Measurements from ENCODE around the gene LTN1. TPM values are rescaled to one million over a fixed set of nuclear protein-coding genes. Genes with fewer than 3 reads are reported as not detected.
A peak's percentile ranks its signal among the peaks of the same experiment; 100 is the strongest.

The LTN1 gene
- total RNA-seq, 1 donor from 2014 or later, result 21.9 TPM

DNA sequence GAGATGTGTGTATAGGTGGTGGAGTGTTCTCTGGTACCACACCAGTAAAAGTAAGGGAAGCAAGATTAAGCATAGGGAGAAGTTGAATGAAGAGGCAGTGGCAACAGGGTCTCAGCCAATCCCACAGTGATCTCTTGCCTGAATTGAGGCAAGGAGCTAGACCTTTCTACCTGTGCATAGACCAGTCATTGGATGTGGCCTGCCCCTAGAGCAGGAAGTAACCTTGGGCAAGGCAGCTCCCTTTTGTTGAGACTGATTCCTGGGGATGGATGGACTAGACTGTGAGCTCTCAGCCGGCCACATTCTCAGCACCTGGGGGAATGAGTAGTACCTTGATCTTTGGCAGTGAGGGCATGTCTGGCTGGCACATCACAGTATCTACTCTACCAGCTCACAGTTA lies 38.2 kb upstream of the LTN1 start:
- intact Hi-C loops (cut with DNase I), result no loop called here
- Histone ChIP-seq H3K27ac (no peak overlapping the region), H3K4me1 (peaks cover 16% of the 10 kb centered on the region), H3K36me3 (peaks cover 0 to 53% of the 10 kb centered on the region in 2 donors), H3K9me3 (no peaks in the 10 kb centered on the region), H3K27me3 (no peaks in the 10 kb centered on the region), H3K4me3 (no peak overlapping the region)
- TF ChIP-seq, protein P1, sequence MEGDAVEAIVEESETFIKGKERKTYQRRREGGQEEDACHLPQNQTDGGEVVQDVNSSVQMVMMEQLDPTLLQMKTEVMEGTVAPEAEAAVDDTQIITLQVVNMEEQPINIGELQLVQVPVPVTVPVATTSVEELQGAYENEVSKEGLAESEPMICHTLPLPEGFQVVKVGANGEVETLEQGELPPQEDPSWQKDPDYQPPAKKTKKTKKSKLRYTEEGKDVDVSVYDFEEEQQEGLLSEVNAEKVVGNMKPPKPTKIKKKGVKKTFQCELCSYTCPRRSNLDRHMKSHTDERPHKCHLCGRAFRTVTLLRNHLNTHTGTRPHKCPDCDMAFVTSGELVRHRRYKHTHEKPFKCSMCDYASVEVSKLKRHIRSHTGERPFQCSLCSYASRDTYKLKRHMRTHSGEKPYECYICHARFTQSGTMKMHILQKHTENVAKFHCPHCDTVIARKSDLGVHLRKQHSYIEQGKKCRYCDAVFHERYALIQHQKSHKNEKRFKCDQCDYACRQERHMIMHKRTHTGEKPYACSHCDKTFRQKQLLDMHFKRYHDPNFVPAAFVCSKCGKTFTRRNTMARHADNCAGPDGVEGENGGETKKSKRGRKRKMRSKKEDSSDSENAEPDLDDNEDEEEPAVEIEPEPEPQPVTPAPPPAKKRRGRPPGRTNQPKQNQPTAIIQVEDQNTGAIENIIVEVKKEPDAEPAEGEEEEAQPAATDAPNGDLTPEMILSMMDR (IDR thresholded peaks at IDR 0.05), result no peak
- TF ChIP-seq POLR2A (IDR thresholded peaks at IDR 0.05) (no peak), POLR2AphosphoS5 (IDR thresholded peaks at IDR 0.05; ENCODE audit: insufficient read depth in 1 of 2, low read depth in 1 of 2) (no peak)
- no peak for DNase-seq (ENCODE audit: extremely low spot score in 2 of 2)

DNA sequence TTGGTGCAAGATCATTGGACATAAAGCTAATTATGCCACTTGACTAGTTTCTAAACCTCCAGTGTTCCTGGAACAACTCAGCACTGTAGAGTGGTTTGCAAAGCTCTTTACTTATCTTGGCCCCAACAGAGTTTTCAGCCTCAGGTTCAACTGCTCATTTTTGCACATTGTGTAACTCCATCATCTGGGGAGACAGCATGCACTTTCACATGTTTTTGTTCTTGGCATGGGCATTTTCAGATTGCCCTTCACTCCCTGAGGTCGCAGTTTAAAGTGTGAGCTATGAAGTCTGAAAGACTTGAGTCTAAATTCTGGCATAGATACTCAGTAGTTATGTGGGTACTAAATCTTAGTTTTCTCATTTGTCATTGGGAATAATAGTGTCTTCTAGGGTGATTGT lies 36.8 kb upstream of the LTN1 start:
- TF ChIP-seq, protein P1 (IDR thresholded peaks at IDR 0.05), result no peak
- TF ChIP-seq POLR2AphosphoS5 (IDR thresholded peaks at IDR 0.05; ENCODE audit: insufficient read depth in 1 of 2, low read depth in 1 of 2) (no peak), POLR2A (IDR thresholded peaks at IDR 0.05) (no peak)
- Histone ChIP-seq H3K4me3 (no peak overlapping the region), H3K4me1 (peaks cover 24% of the 10 kb centered on the region), H3K27ac (no peak overlapping the region), H3K9me3 (no peaks in the 10 kb centered on the region), H3K36me3 (peaks cover 0 to 40% of the 10 kb centered on the region in 2 donors), H3K27me3 (no peaks in the 10 kb centered on the region)
- DNase-seq (ENCODE audit: extremely low spot score in 2 of 2), result no peak
- intact Hi-C loops (cut with DNase I), result no loop called here

DNA sequence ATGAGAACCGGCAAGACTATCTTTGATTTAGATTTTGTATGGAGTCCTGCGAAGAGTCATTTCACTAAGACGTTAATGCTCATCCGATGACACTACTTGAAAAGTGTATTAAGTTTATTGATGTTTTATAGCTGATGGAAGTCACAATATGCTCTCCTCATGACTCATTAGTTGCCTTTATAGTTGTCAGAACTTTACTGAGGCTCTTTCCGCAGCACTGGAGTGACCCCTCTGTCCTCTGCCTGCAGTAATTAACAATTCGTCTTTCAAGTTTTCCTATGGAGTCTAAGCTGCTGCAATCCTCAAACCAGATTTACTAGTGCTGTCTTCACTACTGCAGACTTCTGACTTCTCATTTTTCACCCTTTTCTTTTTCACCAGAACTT lies 32.6 kb upstream of the LTN1 start:
- H3K27me3 ChIP-seq, result no peaks in the 10 kb centered on the region

DNA sequence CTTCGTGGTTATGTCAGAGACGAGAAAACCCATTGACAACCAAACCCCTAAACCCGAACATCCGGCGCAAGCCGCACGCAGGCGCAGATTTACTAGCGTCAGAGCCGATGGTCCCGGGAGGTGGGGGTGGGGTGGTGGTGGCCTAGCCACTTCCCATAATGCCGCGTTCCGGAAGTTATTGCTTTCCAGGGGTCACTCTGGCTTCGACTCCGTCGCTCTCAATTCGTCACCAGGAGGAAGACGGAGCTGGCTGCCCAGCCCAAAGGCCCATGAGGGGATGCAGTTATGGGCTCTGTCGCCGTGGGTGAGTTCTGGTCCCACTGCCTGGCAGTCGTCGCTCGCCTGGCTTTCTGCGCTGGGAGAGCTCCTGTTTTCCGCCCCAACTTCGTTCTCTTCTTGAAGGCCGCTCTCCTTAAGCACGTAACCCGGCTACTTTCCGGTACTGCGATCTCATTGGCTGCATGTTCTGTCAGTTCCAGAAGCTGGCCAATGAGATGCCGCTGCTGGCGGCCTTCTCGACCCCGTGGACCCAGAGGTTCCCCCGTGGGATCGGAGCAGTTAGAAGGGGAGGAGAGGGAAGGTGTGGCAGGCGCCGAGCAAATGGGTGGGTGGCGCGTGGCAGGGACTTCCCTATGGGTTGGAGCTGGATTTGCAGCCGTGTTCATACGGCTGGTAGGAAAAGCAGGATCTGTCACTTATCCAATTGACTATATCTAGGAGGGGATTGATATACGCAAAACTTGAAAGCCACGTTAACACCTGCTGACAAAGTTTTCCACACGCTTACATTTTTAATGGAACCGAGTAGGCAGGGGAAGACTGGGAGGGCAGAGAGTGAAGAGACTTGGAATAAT lies 32.0 kb upstream of the LTN1 start, which contains the start of gene USP16:
Gene USP16 (plus strand): TSS at position 195 of the 854 bp plus-strand sequence. CDS start 3,246 bp downstream, outside the sequence.
- Histone ChIP-seq H3K36me3 (no peaks in the 10 kb centered on the region), H3K27me3 (no peaks in the 10 kb centered on the region), H3K4me3 (peak within 1 kb of the TSS; percentile 69 to 79), H3K27ac (peak within 1 kb of the TSS; percentile 97), H3K9me3 (no peaks in the 10 kb centered on the region), H3K4me1 (peaks cover 27% of the 10 kb centered on the region)
- TF ChIP-seq POLR2A (IDR thresholded peaks at IDR 0.05) (peak in 1 of 2 donors; percentile 6), POLR2AphosphoS5 (IDR thresholded peaks at IDR 0.05; ENCODE audit: insufficient read depth in 1 of 2, low read depth in 1 of 2) (peak; percentile 82 to 94)
- TF ChIP-seq, protein P1 (IDR thresholded peaks at IDR 0.05), result no peak
- peak; percentile 98 to 99 for DNase-seq (ENCODE audit: extremely low spot score in 2 of 2)
- intact Hi-C loops (cut with DNase I), result no loop called here

More for the DNA sequence above, 32.6 kb upstream of the LTN1 start:
- Histone ChIP-seq H3K27ac (peak overlapping the region; percentile 97), H3K4me1 (peaks cover 24% of the 10 kb centered on the region), H3K36me3 (peaks cover 0 to 5% of the 10 kb centered on the region in 2 donors), H3K4me3 (peak overlapping the region; percentile 69 to 79), H3K9me3 (no peaks in the 10 kb centered on the region)
- intact Hi-C loops (cut with DNase I), result no loop called here
- DNase-seq (ENCODE audit: extremely low spot score in 2 of 2), result no peak
- TF ChIP-seq POLR2AphosphoS5 (IDR thresholded peaks at IDR 0.05; ENCODE audit: insufficient read depth in 1 of 2, low read depth in 1 of 2), result no peak

DNA sequence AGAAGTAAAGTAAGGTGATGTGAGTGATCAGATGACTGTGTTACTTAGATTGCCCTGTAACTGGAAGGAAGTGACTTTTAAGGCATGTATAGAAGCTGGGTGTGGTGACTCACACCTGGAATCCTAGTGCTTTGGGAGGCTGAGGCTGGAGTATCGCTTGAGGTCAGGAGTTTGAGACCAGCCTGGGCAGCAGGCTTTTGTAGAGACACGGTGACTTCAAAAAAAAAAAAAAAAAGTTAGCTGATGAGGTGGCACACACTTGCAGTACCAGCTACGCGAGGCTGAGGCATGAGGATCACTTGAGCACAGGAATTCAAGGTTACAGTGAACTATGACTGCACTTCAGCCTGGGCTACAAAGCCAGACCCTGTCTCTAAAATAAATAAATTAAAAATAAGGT lies 29.5 kb upstream of the LTN1 start:
- Histone ChIP-seq H3K36me3 (no peaks in the 10 kb centered on the region), H3K4me1 (peaks cover 39% of the 10 kb centered on the region), H3K4me3 (no peak overlapping the region), H3K27me3 (no peaks in the 10 kb centered on the region), H3K27ac (no peak overlapping the region), H3K9me3 (no peaks in the 10 kb centered on the region)
- DNase-seq (ENCODE audit: extremely low spot score in 2 of 2), result no peak
- TF ChIP-seq, protein P1 (IDR thresholded peaks at IDR 0.05), result no peak
- intact Hi-C loops (cut with DNase I), result no loop called here
